ENCODE results near the gene MED13. TPM values are rescaled to one million over a fixed set of nuclear protein-coding genes. Genes with fewer than 3 reads are reported as not detected.

Gene MED13
- total RNA-seq, 4 donors from 2014 or later = 41.9 to 51.7 (median 49.1) TPM

DNA sequence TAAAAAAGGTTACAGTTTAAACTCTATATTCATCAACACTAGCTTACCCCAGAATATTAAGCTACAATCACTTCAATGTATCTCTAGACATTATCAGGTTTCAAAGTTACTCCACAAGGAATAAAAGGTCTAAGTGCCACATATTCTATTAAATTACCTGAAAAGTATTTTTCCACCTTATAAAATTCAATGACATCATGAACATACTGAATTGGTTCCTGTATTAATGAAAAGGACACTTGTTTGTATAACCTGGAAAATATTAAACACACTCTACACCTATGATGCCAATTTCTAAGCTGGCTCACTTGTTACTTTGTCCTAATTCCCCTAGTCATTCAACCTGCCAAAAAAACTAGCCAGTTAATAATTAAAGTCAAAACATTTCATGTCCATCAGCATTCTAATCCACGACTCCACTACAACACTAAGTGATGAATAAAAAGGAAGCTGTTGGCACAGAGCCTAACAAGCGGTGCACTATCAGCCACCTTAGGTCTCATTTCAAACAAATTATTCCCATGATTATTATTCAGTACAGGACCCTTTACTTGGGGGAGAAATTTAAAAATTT is 12.2 kb downstream of the MED13 start:
- Histone ChIP-seq H3K4me3 (no peak overlapping the region), H3K27ac (replicated peaks in 1 of 4) (no peak overlapping the region), H3K4me1 (peaks cover 31 to 61% (median 42%) of the 10 kb centered on the region in 4 donors), H3K27me3 (no peaks in the 10 kb centered on the region), H3K36me3 (peaks cover 18 to 57% (median 39%) of the 10 kb centered on the region in 4 donors), H3K9me3 (no peaks in the 10 kb centered on the region)
- no peak for DNase-seq (ENCODE audit: extremely low spot score)
- intact Hi-C loops (cut with DNase I) = no loop called here
- no peak for TF ChIP-seq POLR2A (IDR thresholded peaks at IDR 0.05; ENCODE audit: low read depth)
- TF ChIP-seq CTCF (IDR thresholded peaks at IDR 0.05) = no peak
- no peak for TF ChIP-seq EP300 (IDR thresholded peaks at IDR 0.05)
- TF ChIP-seq POLR2AphosphoS5 (IDR thresholded peaks at IDR 0.05) = no peak
- WGBS = 42% methylated on average over 2 of the region's 2 CpGs

GRCh38 chr17:62051053-62051452 is 14.0 kb downstream of the MED13 start:
- no peak overlapping the region for H3K4me3 ChIP-seq
- H3K36me3 ChIP-seq = peaks cover 18 to 75% (median 51%) of the 10 kb centered on the region in 4 donors
- intact Hi-C loops (cut with DNase I) = no loop called here
- H3K9me3 ChIP-seq = no peaks in the 10 kb centered on the region
- no peak for DNase-seq (ENCODE audit: extremely low spot score)
- no peak for TF ChIP-seq CTCF (IDR thresholded peaks at IDR 0.05)
- TF ChIP-seq POLR2A (IDR thresholded peaks at IDR 0.05; ENCODE audit: low read depth) = no peak
- TF ChIP-seq EP300 (IDR thresholded peaks at IDR 0.05) = no peak
- no peak for TF ChIP-seq POLR2AphosphoS5 (IDR thresholded peaks at IDR 0.05)
- H3K4me1 ChIP-seq = peaks cover 20 to 43% (median 31%) of the 10 kb centered on the region in 4 donors
- no peak overlapping the region for H3K27ac ChIP-seq (replicated peaks in 1 of 4)
- no peaks in the 10 kb centered on the region for H3K27me3 ChIP-seq
- 71% methylated on average over 2 of the region's 2 CpGs for WGBS

DNA sequence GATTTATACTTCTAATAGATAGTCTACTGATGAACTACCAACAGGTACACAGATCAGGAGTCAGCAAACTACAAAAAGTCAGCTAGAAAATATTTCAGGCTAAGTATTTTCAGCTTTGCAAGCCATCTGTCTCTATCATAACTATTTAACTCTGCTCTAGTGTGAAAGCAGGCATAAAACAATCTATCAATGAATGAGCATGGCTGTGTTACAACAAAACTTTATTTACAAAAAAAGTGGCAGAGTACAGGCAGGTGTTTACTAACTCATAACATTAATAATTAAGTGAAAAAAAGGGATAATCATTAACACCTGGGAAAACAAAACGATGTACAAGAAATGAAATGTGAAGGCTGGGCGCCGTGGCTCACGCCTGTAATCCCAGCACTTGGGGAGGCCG is 15.8 kb downstream of the MED13 start:
- TF ChIP-seq POLR2AphosphoS5 (IDR thresholded peaks at IDR 0.05) = no peak
- TF ChIP-seq EP300 (IDR thresholded peaks at IDR 0.05) = no peak
- TF ChIP-seq POLR2A (IDR thresholded peaks at IDR 0.05; ENCODE audit: low read depth) = no peak
- TF ChIP-seq CTCF (IDR thresholded peaks at IDR 0.05) = no peak
- Histone ChIP-seq H3K27me3 (no peaks in the 10 kb centered on the region), H3K27ac (replicated peaks in 1 of 4) (no peak overlapping the region), H3K9me3 (no peaks in the 10 kb centered on the region), H3K4me1 (peaks cover 23 to 41% (median 33%) of the 10 kb centered on the region in 4 donors), H3K36me3 (peaks cover 18 to 79% (median 54%) of the 10 kb centered on the region in 4 donors), H3K4me3 (no peak overlapping the region)
- DNase-seq (ENCODE audit: extremely low spot score) = no peak
- 96% methylated on average over 5 of the region's 5 CpGs for WGBS
- intact Hi-C loops (cut with DNase I) = no loop called here

DNA sequence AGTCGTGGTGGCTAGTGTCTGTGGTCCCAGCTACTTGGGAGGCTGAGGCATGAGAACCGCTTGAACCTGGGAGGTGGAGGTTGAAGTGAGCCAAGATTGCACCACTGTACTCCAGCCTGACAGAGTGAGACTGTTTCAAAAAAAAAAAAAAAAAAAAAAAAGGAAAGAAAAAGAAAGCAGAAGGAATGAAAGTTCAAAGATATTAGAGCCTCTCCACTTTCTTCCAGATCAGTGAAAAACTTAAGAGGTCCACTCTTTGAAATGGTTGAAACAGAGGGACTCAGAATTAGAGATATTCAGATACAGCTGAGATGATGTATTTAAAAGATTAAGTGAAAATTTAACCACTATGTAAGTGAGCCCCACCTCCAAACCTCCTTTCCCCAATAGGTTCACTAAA is 16.8 kb downstream of the MED13 start:
- 88% methylated on average over 2 of the region's 2 CpGs for WGBS
- intact Hi-C loops (cut with DNase I) = no loop called here
- peaks cover 20 to 42% (median 26%) of the 10 kb centered on the region in 4 donors for H3K4me1 ChIP-seq
- no peak for DNase-seq (ENCODE audit: extremely low spot score)
- H3K36me3 ChIP-seq = peaks cover 18 to 86% (median 57%) of the 10 kb centered on the region in 4 donors
- H3K4me3 ChIP-seq = no peak overlapping the region
- no peaks in the 10 kb centered on the region for H3K9me3 ChIP-seq
- no peak for TF ChIP-seq CTCF (IDR thresholded peaks at IDR 0.05)
- no peak overlapping the region for H3K27ac ChIP-seq (replicated peaks in 1 of 4)
- H3K27me3 ChIP-seq = no peaks in the 10 kb centered on the region

DNA sequence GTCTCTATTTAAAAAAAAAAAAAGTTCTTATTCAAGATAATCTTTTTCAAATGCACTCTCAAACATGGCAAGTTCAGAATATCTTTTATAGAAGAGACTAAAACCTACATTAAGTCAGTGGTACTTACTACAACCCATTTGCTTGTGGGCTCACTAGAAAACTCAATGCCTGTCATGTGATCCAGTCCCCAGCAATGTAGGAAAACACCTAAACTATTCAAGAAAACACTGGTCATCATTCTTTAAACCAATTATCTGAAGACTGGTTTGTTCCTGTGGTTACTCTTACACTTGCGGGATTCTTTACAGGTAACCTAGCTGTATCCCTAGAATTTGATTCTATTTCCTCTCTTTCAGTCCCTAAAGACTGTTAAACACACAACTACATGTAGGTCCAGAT is 19.6 kb downstream of the MED13 start:
- intact Hi-C loops (cut with DNase I) = no loop called here
- no peaks in the 10 kb centered on the region for H3K27me3 ChIP-seq

More for the DNA sequence above, 19.6 kb downstream of the MED13 start:
- Histone ChIP-seq H3K27ac (replicated peaks in 1 of 4) (no peak overlapping the region), H3K4me3 (no peak overlapping the region), H3K4me1 (peaks cover 12 to 33% (median 21%) of the 10 kb centered on the region in 4 donors), H3K36me3 (peaks cover under 1 to 85% (median 54%) of the 10 kb centered on the region in 4 donors), H3K9me3 (no peaks in the 10 kb centered on the region)
- DNase-seq (ENCODE audit: extremely low spot score) = no peak
- TF ChIP-seq POLR2A (IDR thresholded peaks at IDR 0.05; ENCODE audit: low read depth) (no peak), CTCF (IDR thresholded peaks at IDR 0.05) (no peak), POLR2AphosphoS5 (IDR thresholded peaks at IDR 0.05) (no peak), EP300 (IDR thresholded peaks at IDR 0.05) (no peak)
- 100% methylated on average over 1 of the region's 1 CpG for WGBS
